GM19455 (cell line): ENCODE results near the gene DNAAF1.

Experiments used
- ATAC-seq: cut with Tn5 transposase; IDR thresholded peaks from one replicate; pipeline ENCODE4 v1.9.1; 2021; ENCODE audit not compliant: unreplicated experiment

The DNAAF1 gene

GRCh38 chr16:84159007-84159406 is 13.9 kb downstream of the DNAAF1 start:
- no peak for ATAC-seq

- no peak for ATAC-seq
Measured at GRCh38 chr16:84159800-84160199, 14.7 kb downstream of the DNAAF1 start.

- ATAC-seq = no peak
Measured at GRCh38 chr16:84161037-84161436, 15.9 kb downstream of the DNAAF1 start.

- ATAC-seq = no peak
Measured at GRCh38 chr16:84161801-84162200, 16.7 kb downstream of the DNAAF1 start.

DNA sequence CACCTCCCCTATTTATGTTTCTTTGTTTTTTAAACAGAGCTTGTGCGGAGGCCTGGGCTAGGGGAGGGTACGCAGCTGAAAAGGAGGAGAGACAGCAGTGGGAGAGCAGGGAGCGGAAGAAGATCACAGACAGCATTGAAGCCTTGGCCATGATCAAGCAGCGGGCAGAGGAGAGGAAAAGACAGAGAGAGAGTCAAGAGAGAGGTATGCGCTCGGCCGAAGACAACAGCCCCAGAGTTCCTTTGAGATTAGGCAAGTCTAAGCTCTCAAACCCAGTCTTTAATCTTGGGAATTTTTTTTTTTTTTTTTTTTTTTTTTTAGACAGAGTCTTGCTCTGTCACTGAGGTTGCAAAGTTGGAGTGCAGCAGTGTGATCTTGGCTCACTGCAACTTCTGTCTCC is 20.6 kb downstream of the DNAAF1 start:
- no peak for ATAC-seq

DNA sequence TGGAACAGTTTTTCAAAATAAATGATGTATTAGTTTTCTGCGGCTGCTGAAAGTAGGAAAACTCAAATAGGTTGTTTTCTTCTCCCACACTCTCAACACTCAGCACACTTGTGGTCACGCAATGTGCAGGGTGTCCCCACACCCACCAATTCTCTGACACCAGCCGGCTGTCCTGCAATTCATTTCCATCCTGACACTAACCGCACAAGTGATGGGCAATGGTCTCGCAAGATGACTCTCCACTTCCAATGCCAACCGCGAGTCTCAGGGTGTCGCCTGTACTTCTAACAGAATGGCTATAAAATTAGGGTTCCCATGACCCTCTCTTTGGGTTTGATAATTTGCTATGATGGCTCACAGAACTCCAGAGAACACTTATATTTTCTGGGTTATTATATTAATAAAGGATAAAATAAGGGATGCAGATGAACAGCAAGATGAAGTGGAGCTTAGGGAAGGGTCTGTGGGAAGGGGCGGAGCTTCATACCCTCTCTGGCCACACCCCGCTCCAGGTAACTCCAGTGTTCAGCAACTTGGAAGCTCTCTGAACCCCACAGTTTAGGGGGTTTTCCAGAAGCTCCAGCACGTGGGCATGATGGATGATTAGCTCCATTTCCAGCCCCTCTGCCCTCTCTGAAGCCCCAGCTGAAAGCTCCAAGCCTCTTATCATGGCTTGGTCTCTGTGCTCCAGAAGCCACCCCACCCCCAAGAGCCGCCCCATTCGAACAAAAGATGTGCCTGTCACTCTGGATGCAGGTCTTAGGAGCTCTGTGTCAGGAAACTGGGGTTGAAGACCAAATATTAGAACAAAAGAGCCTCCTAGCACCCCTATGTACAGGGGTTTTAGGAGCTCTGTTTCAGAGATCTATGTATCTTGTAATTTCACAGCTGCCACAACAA is 21.9 kb downstream of the DNAAF1 start:
- no peak for ATAC-seq

GRCh38 chr16:84169765-84170310 is 24.7 kb downstream of the DNAAF1 start:
- no peak for ATAC-seq

DNA sequence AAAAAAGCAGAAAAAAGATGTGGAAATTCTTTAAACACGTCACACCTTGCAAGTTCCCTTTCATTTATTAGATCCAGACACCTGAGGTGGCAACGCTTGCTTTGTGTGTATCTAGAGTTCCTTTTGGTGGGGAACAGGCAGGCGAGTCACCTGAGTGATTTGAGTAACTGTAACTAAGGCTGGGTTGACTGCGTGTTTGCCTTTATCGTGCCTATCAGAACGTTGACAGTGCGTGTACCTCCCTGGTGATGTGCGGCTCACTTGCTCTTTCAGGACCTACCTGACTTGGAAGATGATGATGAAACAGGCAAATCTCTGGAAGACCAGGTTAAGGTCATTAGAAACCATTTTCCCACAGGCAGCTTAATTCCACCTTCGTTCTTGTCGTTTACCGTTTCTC is 29.3 kb downstream of the DNAAF1 start:
- no peak for ATAC-seq

DNA sequence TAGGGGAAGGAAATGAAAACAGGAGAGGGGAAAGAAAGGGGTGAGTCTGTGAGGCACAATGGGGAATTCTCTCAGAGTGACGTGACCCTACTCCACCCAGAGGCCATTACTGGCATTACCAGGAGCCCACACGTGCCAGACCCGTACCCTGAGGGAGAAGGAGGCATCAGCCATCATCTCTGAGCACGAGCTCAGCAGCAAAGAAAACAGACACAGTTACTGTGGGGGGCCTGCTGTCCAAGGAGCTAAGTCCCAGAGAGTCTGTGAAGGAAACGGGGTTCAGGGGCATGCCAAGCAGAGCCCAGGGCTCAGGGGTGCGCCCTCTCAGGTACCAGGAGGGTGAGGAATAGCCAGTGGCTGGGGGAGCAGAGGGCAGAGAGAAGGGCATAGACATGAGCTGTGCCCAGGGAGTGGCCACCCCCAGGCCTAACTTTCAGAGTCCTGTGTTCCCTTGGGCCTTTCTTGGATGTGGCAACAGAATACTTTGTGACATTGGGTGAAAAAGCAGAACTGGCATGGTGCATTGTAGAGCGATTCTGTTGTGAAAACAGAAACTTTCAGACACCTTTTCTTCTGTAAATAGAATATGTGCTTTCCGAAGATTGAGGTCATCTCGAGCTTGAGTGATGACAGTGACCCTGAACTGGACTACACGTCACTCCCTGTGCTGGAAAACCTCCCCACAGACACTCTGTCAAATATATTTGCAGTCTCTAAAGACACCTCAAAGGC is 30.4 kb downstream of the DNAAF1 start:
- ATAC-seq = peak; percentile 66

- ATAC-seq = no peak
Measured at GRCh38 chr16:84176192-84177053, 31.3 kb downstream of the DNAAF1 start.

GRCh38 chr16:84177741-84178073 is 32.6 kb downstream of the DNAAF1 start:
- ATAC-seq = no peak

- no peak for ATAC-seq
Measured at GRCh38 chr16:84178146-84178765, 33.1 kb downstream of the DNAAF1 start.

DNA sequence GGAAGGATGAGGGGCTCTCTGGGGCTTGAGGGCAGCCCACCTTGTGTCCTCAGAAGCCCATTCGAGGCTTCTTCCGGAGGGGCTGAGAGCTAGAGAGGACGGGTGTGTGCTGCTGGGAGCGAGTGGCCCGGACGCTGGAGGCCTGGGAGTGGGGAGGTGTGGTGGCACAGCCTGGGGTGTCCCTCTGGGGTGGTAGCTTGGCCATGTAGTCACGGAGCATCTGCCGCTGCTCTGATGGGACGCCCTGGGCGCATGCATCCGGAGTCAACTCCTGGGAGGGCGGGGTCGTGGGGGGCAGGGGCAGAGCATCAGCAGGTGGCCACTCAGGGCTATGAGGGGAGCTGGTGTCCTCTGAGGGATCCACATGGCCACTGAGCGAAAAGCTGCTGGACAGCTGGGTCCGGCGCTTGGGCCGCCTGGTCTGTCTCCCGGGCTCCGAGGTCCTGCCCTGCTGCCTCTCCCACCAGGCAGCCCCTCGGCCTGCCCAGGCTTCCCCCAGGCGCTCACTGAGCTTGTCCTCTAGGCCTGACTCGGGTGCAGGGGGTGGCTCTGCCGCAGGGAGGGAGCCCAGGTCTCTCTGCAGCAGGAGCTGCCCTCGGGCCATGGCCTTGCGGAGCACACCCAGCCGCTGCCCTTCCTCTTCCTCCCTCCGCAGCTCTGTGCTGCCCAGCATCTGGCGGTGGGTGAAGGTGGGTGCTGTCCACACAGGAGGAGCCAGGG is 33.9 kb downstream of the DNAAF1 start:
- no peak for ATAC-seq

- ATAC-seq = no peak
Measured at GRCh38 chr16:84179612-84180320, 34.7 kb downstream of the DNAAF1 start.

DNA sequence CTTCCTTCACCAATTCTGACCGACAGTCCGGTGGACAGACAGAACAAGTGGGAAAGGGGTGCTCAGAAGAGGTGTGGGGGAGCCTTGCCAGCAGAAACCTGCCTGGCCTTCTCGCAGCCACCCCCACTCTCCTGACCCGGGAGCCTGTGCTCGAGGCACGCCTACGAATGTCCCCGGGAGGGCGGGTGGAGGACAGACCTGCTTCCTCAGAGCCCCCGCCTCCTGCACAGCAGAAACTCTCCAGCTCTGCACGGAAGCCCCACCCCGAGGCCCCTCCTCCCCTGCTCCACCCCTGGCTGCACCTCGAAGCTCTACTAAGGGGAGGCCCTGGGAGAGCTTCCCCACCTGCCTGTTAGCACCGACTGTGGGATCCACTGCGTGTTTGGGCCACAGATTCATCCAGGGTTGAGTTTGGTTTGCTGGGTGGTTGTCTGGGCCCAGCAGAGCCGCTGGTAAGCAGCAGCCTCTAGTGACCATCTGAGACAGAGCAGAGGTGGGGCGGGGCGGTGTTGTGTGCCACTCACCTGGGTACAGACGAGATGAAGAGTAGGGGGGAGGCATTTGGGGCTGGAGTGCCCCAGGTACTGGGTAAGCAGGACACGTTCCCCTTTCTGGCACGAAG is 35.5 kb downstream of the DNAAF1 start:
- no peak for ATAC-seq

- no peak for ATAC-seq
Measured at GRCh38 chr16:84181144-84181915, 36.2 kb downstream of the DNAAF1 start.

DNA sequence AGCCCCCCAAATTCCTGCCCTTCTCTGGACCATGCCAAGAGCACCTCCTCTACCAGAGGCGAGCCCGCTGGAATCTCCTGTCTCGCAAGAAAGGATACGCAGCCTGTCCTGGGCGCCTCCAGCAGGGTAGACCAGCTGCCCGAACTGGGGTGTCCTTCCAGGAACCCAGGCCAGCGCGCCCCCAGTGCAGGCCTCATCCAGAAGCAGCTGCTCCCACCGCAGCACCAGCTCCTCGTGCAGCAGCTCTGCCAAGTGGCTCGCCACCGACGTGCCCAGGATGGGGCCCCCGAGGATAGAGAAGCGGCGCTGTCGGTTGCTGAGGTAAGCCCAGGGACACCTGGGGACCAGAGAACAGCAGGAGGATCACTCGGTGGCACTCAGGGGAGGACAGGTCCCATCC is 37.0 kb downstream of the DNAAF1 start:
- no peak for ATAC-seq
